HCT116 (cell line): ENCODE data around the gene CDC42EP2.

Source experiments
- CTCF ChIP-seq, 3 experiments: fragments of 200-600 bp in 1 of 3; sonication (generic) in 1 of 3; IDR thresholded peaks in 2 of 3; conservative IDR thresholded peaks in 1 of 3; 2 replicates each; pipeline ENCODE4 v1.5.1; 2012 to 2017; ENCODE audit warnings: low read depth in 2 of 3, low read length in 2 of 3, antibody characterized with exemption in 1 of 3, borderline replicate concordance in 1 of 3, control low read depth in 1 of 3, mild to moderate bottlenecking in 1 of 3, mixed read lengths in 1 of 3, mixed run types in 1 of 3, moderate library complexity in 1 of 3; ENCODE audit not compliant: insufficient read depth in 1 of 3
- JUND ChIP-seq: IDR thresholded peaks from 2 replicates; pipeline ENCODE4 v1.6.1; 2012
- POLR2A ChIP-seq: IDR thresholded peaks from 2 replicates; pipeline ENCODE4 v1.7.0; 2011; ENCODE audit warnings: borderline replicate concordance; ENCODE audit not compliant: insufficient read depth, insufficient read length; ENCODE audit errors: extremely low read depth
- REST ChIP-seq: IDR thresholded peaks from 2 replicates; pipeline ENCODE4 v1.6.1; 2012; ENCODE audit warnings: low read depth
- SIN3A ChIP-seq: IDR thresholded peaks from 2 replicates; pipeline ENCODE4 v1.6.1; 2012; ENCODE audit warnings: low read depth

- TF ChIP-seq POLR2A: no peak
- no peak for TF ChIP-seq JUND
- TF ChIP-seq SIN3A: no peak
- no peak for TF ChIP-seq CTCF (IDR thresholded peaks at IDR 0.05 in 2 of 3, conservative IDR thresholded peaks at IDR 0.05 in 1 of 3; ENCODE audit: borderline replicate concordance in 1 of 3, insufficient read depth in 1 of 3, low read depth in 2 of 3, low read length in 2 of 3)
- no peak for TF ChIP-seq REST
These were observed 5.9 kb downstream of the CDC42EP2 start for GRCh38 chr11:65320386-65321075.
